GM12872 (cell line): ENCODE data around the gene VAMP5.

Experiments used
- CTCF ChIP-seq: IDR thresholded peaks from 3 replicates; pipeline ENCODE4 v1.5.1; 2011; ENCODE audit warnings: low read depth, mild to moderate bottlenecking, low read length, moderate library complexity; ENCODE audit not compliant: insufficient read depth

The VAMP5 gene

GRCh38 chr2:85598594-85599340 lies 14.5 kb downstream of the VAMP5 start:
- TF ChIP-seq CTCF = no peak

- no peak for TF ChIP-seq CTCF
Observed at GRCh38 chr2:85599468-85600234, 15.4 kb downstream of the VAMP5 start.

GRCh38 chr2:85600235-85600575 lies 16.0 kb downstream of the VAMP5 start:
- no peak for TF ChIP-seq CTCF

GRCh38 chr2:85600951-85601770 lies 16.9 kb downstream of the VAMP5 start:
- no peak for TF ChIP-seq CTCF

- TF ChIP-seq CTCF = no peak
Observed at GRCh38 chr2:85601771-85602475, 17.7 kb downstream of the VAMP5 start.

- peak; percentile 21; the same call in 1 of the 3 replicates for TF ChIP-seq CTCF
Observed at GRCh38 chr2:85602476-85603234, 18.4 kb downstream of the VAMP5 start, which contains the start of gene TMEM150A. Gene TMEM150A (minus strand): TSS chr2:85602698. CDS start chr2:85601948, 750 bp downstream.
